ENCODE measurements around the gene SOX4.

Gene SOX4

DNA sequence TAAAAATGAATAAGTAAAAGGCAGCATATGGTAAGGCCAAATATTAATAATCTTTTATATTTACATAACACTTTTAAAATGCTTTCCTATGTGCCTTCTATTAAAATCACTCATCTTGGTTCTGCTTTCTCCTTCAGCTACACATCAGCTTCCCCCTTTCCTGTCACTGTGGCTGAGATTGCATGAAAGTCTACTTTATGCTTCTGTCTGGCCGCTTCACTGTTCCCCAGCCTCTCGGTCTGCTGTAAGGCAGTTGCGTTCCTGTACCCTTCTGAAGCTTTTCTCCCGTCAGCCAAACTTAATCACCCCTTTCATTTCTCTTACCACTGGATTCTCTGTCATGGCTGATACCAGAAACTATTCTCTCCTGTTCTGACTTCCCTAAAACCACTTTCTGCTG is 34.6 kb downstream of the SOX4 start (continued):
- TF ChIP-seq GLIS1 (tag by site-specific recombination; IDR thresholded peaks at IDR 0.05) (no peak), ZNF664 (tag by site-specific recombination; IDR thresholded peaks at IDR 0.05) (no peak), ZNF76 (tag by site-specific recombination; IDR thresholded peaks at IDR 0.05; ENCODE audit: borderline replicate concordance, low read depth) (no peak), OSR2 (tag by site-specific recombination; IDR thresholded peaks at IDR 0.05) (no peak), ZNF248 (tag by site-specific recombination; IDR thresholded peaks at IDR 0.05) (no peak)
- TF ChIP-seq, protein P1, sequence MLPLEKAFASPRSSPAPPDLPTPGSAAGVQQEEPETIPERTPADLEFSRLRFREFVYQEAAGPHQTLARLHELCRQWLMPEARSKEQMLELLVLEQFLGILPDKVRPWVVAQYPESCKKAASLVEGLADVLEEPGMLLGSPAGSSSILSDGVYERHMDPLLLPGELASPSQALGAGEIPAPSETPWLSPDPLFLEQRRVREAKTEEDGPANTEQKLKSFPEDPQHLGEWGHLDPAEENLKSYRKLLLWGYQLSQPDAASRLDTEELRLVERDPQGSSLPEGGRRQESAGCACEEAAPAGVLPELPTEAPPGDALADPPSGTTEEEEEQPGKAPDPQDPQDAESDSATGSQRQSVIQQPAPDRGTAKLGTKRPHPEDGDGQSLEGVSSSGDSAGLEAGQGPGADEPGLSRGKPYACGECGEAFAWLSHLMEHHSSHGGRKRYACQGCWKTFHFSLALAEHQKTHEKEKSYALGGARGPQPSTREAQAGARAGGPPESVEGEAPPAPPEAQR (tag by site-specific recombination; IDR thresholded peaks at IDR 0.05), result no peak
- TF ChIP-seq, protein P2, sequence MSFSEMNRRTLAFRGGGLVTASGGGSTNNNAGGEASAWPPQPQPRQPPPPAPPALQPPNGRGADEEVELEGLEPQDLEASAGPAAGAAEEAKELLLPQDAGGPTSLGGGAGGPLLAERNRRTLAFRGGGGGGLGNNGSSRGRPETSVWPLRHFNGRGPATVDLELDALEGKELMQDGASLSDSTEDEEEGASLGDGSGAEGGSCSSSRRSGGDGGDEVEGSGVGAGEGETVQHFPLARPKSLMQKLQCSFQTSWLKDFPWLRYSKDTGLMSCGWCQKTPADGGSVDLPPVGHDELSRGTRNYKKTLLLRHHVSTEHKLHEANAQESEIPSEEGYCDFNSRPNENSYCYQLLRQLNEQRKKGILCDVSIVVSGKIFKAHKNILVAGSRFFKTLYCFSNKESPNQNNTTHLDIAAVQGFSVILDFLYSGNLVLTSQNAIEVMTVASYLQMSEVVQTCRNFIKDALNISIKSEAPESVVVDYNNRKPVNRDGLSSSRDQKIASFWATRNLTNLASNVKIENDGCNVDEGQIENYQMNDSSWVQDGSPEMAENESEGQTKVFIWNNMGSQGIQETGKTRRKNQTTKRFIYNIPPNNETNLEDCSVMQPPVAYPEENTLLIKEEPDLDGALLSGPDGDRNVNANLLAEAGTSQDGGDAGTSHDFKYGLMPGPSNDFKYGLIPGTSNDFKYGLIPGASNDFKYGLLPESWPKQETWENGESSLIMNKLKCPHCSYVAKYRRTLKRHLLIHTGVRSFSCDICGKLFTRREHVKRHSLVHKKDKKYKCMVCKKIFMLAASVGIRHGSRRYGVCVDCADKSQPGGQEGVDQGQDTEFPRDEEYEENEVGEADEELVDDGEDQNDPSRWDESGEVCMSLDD (tag by site-specific recombination; IDR thresholded peaks at IDR 0.05), result no peak
- TF ChIP-seq, protein P3, sequence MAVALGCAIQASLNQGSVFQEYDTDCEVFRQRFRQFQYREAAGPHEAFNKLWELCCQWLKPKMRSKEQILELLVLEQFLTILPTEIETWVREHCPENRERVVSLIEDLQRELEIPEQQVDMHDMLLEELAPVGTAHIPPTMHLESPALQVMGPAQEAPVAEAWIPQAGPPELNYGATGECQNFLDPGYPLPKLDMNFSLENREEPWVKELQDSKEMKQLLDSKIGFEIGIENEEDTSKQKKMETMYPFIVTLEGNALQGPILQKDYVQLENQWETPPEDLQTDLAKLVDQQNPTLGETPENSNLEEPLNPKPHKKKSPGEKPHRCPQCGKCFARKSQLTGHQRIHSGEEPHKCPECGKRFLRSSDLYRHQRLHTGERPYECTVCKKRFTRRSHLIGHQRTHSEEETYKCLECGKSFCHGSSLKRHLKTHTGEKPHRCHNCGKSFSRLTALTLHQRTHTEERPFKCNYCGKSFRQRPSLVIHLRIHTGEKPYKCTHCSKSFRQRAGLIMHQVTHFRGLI (tag by site-specific recombination; IDR thresholded peaks at IDR 0.05), result no peak

DNA sequence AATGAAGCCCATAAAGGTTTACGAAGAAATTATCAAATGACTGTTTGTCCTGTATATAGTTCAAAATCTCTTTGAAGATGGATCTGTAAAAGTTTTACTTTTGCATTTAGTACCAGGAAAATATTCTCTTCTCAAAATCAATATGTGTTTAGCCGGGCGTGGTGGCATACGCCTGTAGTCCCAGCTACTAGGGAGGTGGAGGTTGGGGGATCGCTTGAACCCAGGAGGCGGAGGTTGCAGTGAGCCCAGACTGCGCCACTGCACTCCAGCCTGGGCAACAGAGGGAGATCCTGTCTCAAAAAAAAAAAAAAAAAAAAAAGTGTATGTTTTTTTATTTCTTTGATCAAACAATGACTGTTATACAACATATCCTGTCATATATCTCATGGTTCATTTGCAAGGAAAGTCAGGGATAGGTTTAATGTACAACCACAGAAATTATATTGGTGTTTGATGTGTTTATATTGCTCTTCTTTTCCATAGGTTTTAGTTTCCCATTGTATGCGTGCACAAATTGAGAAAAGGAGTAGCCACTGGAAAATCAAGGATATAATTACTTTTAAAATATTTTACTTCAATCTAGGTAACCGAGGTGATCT is 40.1 kb downstream of the SOX4 start:
- POLR2A ChIA-PET, result no interaction called here
- Histone ChIP-seq H3K9me3 (ENCODE audit: control insufficient read depth, insufficient read depth, low read depth, low read length) (no peaks in the 10 kb centered on the region), H3K4me3 (ENCODE audit: low read depth, low read length) (no peak overlapping the region), H3K27ac (ENCODE audit: extremely low read depth, low read depth, low read length) (no peak overlapping the region), H3K36me3 (ENCODE audit: control insufficient read depth in 2 of 2, insufficient read depth in 1 of 2, low read length in 2 of 2) (no peaks in the 10 kb centered on the region), H3K4me1 (ENCODE audit: control insufficient read depth, insufficient read depth, low read length) (no peaks in the 10 kb centered on the region)
- TF ChIP-seq, protein P4, sequence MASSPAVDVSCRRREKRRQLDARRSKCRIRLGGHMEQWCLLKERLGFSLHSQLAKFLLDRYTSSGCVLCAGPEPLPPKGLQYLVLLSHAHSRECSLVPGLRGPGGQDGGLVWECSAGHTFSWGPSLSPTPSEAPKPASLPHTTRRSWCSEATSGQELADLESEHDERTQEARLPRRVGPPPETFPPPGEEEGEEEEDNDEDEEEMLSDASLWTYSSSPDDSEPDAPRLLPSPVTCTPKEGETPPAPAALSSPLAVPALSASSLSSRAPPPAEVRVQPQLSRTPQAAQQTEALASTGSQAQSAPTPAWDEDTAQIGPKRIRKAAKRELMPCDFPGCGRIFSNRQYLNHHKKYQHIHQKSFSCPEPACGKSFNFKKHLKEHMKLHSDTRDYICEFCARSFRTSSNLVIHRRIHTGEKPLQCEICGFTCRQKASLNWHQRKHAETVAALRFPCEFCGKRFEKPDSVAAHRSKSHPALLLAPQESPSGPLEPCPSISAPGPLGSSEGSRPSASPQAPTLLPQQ (tag by site-specific recombination; IDR thresholded peaks at IDR 0.05), result no peak
- TF ChIP-seq FEZF1 (tag by site-specific recombination; IDR thresholded peaks at IDR 0.05) (no peak), ZNF658 (tag by site-specific recombination; IDR thresholded peaks at IDR 0.05) (no peak), ZNF776 (tag by site-specific recombination; IDR thresholded peaks at IDR 0.05; ENCODE audit: borderline replicate concordance) (no peak)
- CTCF ChIA-PET, result interaction anchor here (0.7 kb wide), 1 partner anchor 113 kb away, joined by 3 read pairs; no protein-coding TSS in a partner anchor

DNA sequence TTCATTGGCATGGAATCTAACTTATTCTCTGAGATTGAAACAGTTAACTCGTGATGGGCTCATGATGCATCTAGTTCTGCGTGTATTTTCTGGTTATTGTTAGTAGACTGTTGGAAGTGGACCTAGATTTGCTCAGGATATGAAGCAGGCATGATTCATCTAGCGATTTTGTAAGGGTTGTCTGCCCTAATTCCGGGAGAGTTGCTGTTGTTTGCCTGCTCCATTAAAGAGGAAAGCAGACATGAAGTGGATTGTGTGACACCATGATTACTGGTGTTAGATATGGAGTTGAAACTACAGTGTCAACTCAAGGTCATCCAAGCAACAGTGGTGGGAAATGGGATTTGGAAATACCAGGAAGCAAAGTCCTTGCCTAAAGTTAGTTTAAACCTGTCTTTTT is 41.0 kb downstream of the SOX4 start:
- Histone ChIP-seq H3K36me3 (ENCODE audit: control insufficient read depth in 2 of 2, insufficient read depth in 1 of 2, low read length in 2 of 2) (no peaks in the 10 kb centered on the region), H3K9me3 (ENCODE audit: control insufficient read depth, insufficient read depth, low read depth, low read length) (no peaks in the 10 kb centered on the region), H3K4me3 (ENCODE audit: low read depth, low read length) (no peak overlapping the region), H3K27ac (ENCODE audit: extremely low read depth, low read depth, low read length) (no peak overlapping the region), H3K4me1 (ENCODE audit: control insufficient read depth, insufficient read depth, low read length) (no peaks in the 10 kb centered on the region)
- ChIA-PET POLR2A (no interaction called here), CTCF (interaction anchor here (0.7 kb wide), 1 partner anchor 114 kb away, joined by 3 read pairs; no protein-coding TSS in a partner anchor)
- no peak for TF ChIP-seq ZNF311 (tag by site-specific recombination; IDR thresholded peaks at IDR 0.05; ENCODE audit: borderline replicate concordance)
- TF ChIP-seq KLF16 (tag by site-specific recombination; IDR thresholded peaks at IDR 0.05), result no peak
- no peak for TF ChIP-seq ZNF184 (tag by site-specific recombination; IDR thresholded peaks at IDR 0.05)
- TF ChIP-seq ZNF423 (tag by site-specific recombination; IDR thresholded peaks at IDR 0.05), result no peak
- TF ChIP-seq ZNF302 (tag by site-specific recombination; IDR thresholded peaks at IDR 0.05; ENCODE audit: low read depth), result no peak
- no peak for TF ChIP-seq ZNF791 (tag by site-specific recombination; IDR thresholded peaks at IDR 0.05)
- TF ChIP-seq ZNF248 (tag by site-specific recombination; IDR thresholded peaks at IDR 0.05), result no peak
- no peak for TF ChIP-seq OSR2 (tag by site-specific recombination; IDR thresholded peaks at IDR 0.05)
- no peak for TF ChIP-seq ZNF660 (tag by site-specific recombination; IDR thresholded peaks at IDR 0.05)
- no peak for TF ChIP-seq ZEB2 (tag by site-specific recombination; IDR thresholded peaks at IDR 0.05)
- no peak for TF ChIP-seq ZNF48 (tag by site-specific recombination; IDR thresholded peaks at IDR 0.05)
- TF ChIP-seq ZNF394 (tag by site-specific recombination; IDR thresholded peaks at IDR 0.05; ENCODE audit: borderline replicate concordance), result no peak
- TF ChIP-seq, protein P5, sequence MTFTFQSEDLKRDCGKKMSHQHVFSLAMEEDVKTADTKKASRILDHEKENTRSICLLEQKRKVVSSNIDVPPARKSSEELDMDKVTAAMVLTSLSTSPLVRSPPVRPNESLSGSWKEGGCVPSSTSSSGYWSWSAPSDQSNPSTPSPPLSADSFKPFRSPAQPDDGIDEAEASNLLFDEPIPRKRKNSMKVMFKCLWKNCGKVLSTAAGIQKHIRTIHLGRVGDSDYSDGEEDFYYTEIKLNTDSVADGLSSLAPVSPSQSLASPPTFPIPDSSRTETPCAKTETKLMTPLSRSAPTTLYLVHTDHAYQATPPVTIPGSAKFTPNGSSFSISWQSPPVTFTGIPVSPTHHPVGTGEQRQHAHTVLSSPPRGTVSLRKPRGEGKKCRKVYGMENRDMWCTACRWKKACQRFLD (tag by site-specific recombination; IDR thresholded peaks at IDR 0.05), result no peak
- no peak for TF ChIP-seq ZNF214 (tag by site-specific recombination; IDR thresholded peaks at IDR 0.05; ENCODE audit: borderline replicate concordance)
- TF ChIP-seq ZNF529 (tag by site-specific recombination; IDR thresholded peaks at IDR 0.05; ENCODE audit: insufficient replicate concordance), result no peak
- no peak for TF ChIP-seq GLI4 (tag by site-specific recombination; IDR thresholded peaks at IDR 0.05)
